Right lobe of liver (tissue), 6 donors: Measurements from ENCODE around the gene GABRG3. TPM values are rescaled to one million over a fixed set of nuclear protein-coding genes. Genes with fewer than 3 reads are reported as not detected.

ENCODE experiments used
- ATAC-seq, 4 donors: fragments of 200-7000 bp; cut with Tn5 transposase; one replicate each; pipeline ENCODE4 v1.9.1; 2020; ENCODE audit warnings: mild to moderate bottlenecking in 4 of 4, moderate library complexity in 4 of 4
- DNase-seq, 3 donors: peaks; one replicate each; pipeline ENCODE4 v3.0.0-alpha.2; 2020
- H3K27ac ChIP-seq, 3 donors: fragments of 200-600 bp; one replicate each; pipeline ENCODE4 v1.8.0; 2022
- H3K27me3 ChIP-seq, 2 donors: fragments of 200-600 bp; one replicate each; pipeline ENCODE4 v1.8.0; 2022
- H3K36me3 ChIP-seq, 4 donors: fragments of 200-600 bp; sonication (generic) in 1 of 4; one replicate each; pipeline versions ENCODE4 v1.5.1 to v1.8.0; 2017 to 2022; ENCODE audit warnings: control low read depth in 1 of 4
- H3K4me1 ChIP-seq, 4 donors: fragments of 200-600 bp; sonication (generic) in 1 of 4; one replicate each; pipeline versions ENCODE4 v1.5.1 to v1.8.0; 2017 to 2022; ENCODE audit warnings: control low read depth in 1 of 4
- H3K4me3 ChIP-seq, 3 donors: fragments of 200-600 bp; one replicate each; pipeline ENCODE4 v1.8.0; 2022
- H3K9me3 ChIP-seq, 4 donors: fragments of 200-600 bp; sonication (generic) in 1 of 4; one replicate each; pipeline versions ENCODE4 v1.5.1 to v1.8.0; 2017 to 2022; ENCODE audit warnings: control low read depth in 1 of 4
- POLR2A ChIP-seq: fragments of 450-650 bp; IDR thresholded peaks from one replicate; pipeline ENCODE4 v1.6.1; 2017; ENCODE audit warnings: antibody characterized with exemption, mild to moderate bottlenecking
- WGBS: methylation state at CpG from one replicate; pipeline ENCODE4 v1.1.6; 2018; ENCODE audit warnings: low coverage, low lambda C conversion rate; ENCODE audit not compliant: insufficient coverage; ENCODE audit errors: missing lambda C conversion rate; 5-methylcytosine and 5-hydroxymethylcytosine counted together
- intact Hi-C, 2 donors: fragments of 100-400 bp; cut with DNase I; formaldehyde crosslinking; loops; one replicate each; pipeline versions ENCODE4 v1.11.2 to v1.14.1; 2022
- total RNA-seq, 6 experiments: library from RNA; depleted of rRNA in 2 of 6; stranded (reverse); fragments of >200 nt in 2 of 6; fragmentation: NEBNext Ultra II Directional in 3 of 6; extraction: Animal tissue kit (Norgen Biotek cat#: 25700) in 3 of 6; gene quantifications; one replicate each; pipeline versions ENCODE4 v1.1.0 to v1.2.4, GENCODE V29; 2016 to 2023
- TF ChIP-seq, protein P1 (sequence below), 4 donors: fragments of 200-600 bp in 3 of 4; fragments of 450-650 bp in 1 of 4; IDR thresholded peaks; one replicate each; pipeline versions ENCODE4 v1.5.1 to v1.8.0; 2016 to 2022; ENCODE audit warnings: antibody characterized with exemption in 4 of 4, mild to moderate bottlenecking in 2 of 4
- donor health status: DM: no; HTN: yes; CAD: no.
- donor health status: DM: no; HTN: no; CAD: no.
- donor health status: DM: no; HTN: no; CAD: no.
- donor health status: DM: no; HTN: yes; CAD: no.
- donor health status: DM: no; HTN: yes; CAD: no.

Gene GABRG3
- total RNA-seq, 6 experiments from 2014 or later, result 0.18 TPM; not detected in 5

DNA sequence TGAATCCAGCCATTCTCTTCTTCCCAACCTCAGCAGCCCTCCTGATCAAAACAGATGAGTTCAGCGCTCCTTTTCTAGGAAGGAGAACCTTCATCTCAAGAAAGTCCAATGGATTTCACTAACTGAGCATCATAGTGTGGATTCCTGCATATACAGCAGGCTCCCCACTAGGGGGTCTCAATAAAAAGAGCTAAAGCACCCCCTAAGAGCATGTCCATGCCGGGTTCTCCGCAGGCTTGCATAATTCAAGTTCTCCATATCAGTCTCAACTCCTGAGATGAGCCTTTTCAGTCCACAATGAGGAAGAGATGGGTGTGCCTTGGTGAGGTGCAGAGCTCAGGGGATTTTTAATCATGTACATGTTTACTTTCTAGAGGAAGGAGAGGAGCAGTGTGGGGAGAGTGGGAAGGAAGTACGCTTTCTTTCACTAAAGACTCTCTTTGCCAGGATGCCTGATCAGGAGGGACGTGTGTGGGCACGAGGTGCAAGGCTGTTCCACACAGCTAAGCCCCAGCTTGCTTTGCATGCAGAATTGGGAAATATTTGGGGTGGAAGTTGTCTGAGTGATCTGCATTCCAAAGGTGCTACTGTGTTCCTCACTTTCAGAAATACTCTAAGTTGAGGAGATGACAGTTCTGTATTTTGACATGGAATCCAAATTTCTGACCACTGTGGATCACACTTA lies 564.6 kb downstream of the GABRG3 start:
- ATAC-seq (no peak), DNase-seq (no peak)
- no peaks in the 10 kb centered on the region for H3K36me3 ChIP-seq
- WGBS, result 44% methylated on average over 6 of the region's 6 CpGs
- H3K27me3 ChIP-seq, result no peaks in the 10 kb centered on the region
- no peaks in the 10 kb centered on the region for H3K9me3 ChIP-seq
- intact Hi-C loops, result no loop called here
- H3K27ac ChIP-seq, result no peak overlapping the region
- H3K4me3 ChIP-seq, result no peak overlapping the region
- no peaks in the 10 kb centered on the region for H3K4me1 ChIP-seq
- TF ChIP-seq, protein P1, sequence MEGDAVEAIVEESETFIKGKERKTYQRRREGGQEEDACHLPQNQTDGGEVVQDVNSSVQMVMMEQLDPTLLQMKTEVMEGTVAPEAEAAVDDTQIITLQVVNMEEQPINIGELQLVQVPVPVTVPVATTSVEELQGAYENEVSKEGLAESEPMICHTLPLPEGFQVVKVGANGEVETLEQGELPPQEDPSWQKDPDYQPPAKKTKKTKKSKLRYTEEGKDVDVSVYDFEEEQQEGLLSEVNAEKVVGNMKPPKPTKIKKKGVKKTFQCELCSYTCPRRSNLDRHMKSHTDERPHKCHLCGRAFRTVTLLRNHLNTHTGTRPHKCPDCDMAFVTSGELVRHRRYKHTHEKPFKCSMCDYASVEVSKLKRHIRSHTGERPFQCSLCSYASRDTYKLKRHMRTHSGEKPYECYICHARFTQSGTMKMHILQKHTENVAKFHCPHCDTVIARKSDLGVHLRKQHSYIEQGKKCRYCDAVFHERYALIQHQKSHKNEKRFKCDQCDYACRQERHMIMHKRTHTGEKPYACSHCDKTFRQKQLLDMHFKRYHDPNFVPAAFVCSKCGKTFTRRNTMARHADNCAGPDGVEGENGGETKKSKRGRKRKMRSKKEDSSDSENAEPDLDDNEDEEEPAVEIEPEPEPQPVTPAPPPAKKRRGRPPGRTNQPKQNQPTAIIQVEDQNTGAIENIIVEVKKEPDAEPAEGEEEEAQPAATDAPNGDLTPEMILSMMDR (IDR thresholded peaks at IDR 0.05), result no peak
- TF ChIP-seq POLR2A, result no peak

DNA sequence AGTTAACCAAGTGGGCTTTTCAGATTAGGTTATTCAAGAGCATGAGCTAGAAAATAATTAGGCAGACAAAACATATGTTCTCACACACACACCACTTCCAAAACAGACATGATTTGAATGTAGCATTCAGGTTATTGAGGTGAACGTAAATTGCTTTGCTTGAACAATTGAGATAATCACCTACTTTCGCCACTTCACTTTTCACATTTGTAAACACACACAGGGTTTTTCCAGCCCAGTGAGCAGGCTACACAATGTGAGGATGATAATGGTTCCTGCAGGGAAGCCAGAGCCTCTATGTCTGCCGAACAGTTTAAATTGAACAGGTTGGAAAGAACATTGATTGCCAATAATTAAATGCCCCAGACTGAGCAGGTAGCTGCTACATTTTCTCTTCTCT lies 567.3 kb downstream of the GABRG3 start:
- no peaks in the 10 kb centered on the region for H3K27me3 ChIP-seq
- H3K36me3 ChIP-seq, result no peaks in the 10 kb centered on the region
- no peaks in the 10 kb centered on the region for H3K9me3 ChIP-seq
- ATAC-seq, result no peak
- no peak overlapping the region for H3K4me3 ChIP-seq
- no peak for DNase-seq
- WGBS, result 44% methylated on average over 3 of the region's 3 CpGs
- intact Hi-C loops, result no loop called here
- no peaks in the 10 kb centered on the region for H3K4me1 ChIP-seq
- H3K27ac ChIP-seq, result no peak overlapping the region
- TF ChIP-seq, protein P1 (IDR thresholded peaks at IDR 0.05), result no peak
- no peak for TF ChIP-seq POLR2A

DNA sequence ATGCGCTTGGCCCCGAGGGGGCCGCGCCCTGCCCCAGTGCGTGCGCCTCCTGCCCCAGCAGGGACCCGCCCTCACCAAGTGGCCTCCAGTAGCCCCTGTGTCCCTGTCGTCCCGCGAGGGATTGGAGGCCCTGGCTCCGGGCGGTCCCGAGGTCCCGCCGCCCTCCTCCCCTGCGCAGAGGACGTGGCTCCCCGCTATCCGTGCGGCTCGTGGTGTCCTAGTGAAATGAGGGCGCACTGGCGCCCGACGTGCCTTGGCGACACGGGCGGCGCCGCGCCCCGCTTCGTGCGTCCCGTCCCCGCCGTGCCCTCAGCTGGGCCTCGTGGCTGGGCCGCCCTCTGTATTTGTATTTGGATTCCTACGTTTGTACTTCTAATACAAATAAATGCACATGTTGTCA lies 570.6 kb downstream of the GABRG3 start:
- no peak overlapping the region for H3K27ac ChIP-seq
- ATAC-seq (no peak), DNase-seq (no peak)
- H3K9me3 ChIP-seq, result no peaks in the 10 kb centered on the region
- H3K36me3 ChIP-seq, result no peaks in the 10 kb centered on the region
- H3K4me1 ChIP-seq, result no peaks in the 10 kb centered on the region
- H3K4me3 ChIP-seq, result no peak overlapping the region
- 77% methylated on average over 5 of the region's 40 CpGs for WGBS
- TF ChIP-seq, protein P1 (IDR thresholded peaks at IDR 0.05), result no peak
- no peak for TF ChIP-seq POLR2A
- intact Hi-C loops, result no loop called here
- H3K27me3 ChIP-seq, result no peaks in the 10 kb centered on the region

DNA sequence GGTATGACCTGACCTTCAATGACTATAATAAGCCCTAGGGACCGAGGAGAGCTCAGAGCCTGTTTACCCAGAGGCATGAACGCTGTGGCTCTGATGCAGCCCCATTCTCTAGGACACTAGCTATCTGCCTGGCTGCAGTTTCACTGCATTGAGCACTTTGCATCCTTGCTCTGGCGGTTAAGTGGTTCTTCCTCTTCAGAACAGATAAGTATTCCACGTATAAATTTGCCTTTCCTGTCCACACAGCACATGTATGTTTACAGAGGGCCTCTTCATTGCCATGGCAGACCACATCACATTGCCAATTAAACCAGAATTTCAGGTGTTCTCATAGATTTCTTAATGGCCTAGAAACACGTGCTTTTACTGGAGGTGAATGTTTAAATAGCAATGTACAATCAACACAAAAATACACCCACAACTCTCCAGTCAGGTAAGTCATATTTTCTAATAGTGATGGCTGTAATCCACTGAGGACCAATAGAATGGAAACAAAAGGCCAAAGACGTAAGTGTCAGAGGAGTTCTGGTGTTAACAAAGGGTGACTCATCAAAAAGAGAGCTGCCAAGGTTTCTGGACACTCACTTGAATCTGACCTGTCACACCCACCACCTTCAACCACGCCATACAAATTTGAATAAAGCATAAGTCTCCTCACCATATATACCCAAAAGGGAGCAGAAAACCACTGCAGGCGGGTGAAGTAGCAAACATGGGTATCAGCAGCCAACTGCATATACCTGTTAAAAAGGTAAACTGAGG lies 574.7 kb downstream of the GABRG3 start:
- no peaks in the 10 kb centered on the region for H3K9me3 ChIP-seq
- no peak overlapping the region for H3K4me3 ChIP-seq
- DNase-seq, result no peak
- ATAC-seq, result no peak
- 41% methylated on average over 6 of the region's 8 CpGs for WGBS
- intact Hi-C loops, result no loop called here
- H3K36me3 ChIP-seq, result no peaks in the 10 kb centered on the region
- H3K27ac ChIP-seq, result no peak overlapping the region
- no peak for TF ChIP-seq POLR2A
- TF ChIP-seq, protein P1 (IDR thresholded peaks at IDR 0.05), result no peak
- H3K27me3 ChIP-seq, result no peaks in the 10 kb centered on the region
- H3K4me1 ChIP-seq, result no peaks in the 10 kb centered on the region
